CD4-positive, alpha-beta memory T cell (primary cell): ENCODE data around the gene G6PD. TPM values are rescaled to one million over a fixed set of nuclear protein-coding genes. Genes with fewer than 3 reads are reported as not detected.
"Not testable (repeated sequence)": the region's sequence is repeated elsewhere in the genome, so short reads cannot be mapped to it uniquely, and the experiment has no call there.

Experiments used
- CTCF ChIA-PET: fragments of 350-600 bp; sonication (Branson Sonifier 250); formaldehyde crosslinking; loops from one replicate; lab custom pipeline; 2021; ENCODE audit warnings: inconsistent platforms; ENCODE audit not compliant: partially characterized antibody; lab: Charles Lee
- POLR2A ChIA-PET: fragments of 350-600 bp; sonication (Branson Sonifier 250); formaldehyde crosslinking; loops from one replicate; lab custom pipeline; 2021; ENCODE audit not compliant: partially characterized antibody; lab: Charles Lee
- DNase-seq, 5 donors: peaks; one replicate each; pipeline versions ENCODE4 v3.0.0 to v3.0.0-alpha.2; 2020 to 2022; ENCODE audit warnings: mixed read lengths in 1 of 5
- H3K27ac ChIP-seq: one replicate; pipeline ENCODE4 v1.7.0; 2013; ENCODE audit warnings: low read depth, low read length
- H3K27me3 ChIP-seq: 2 replicates; pipeline ENCODE4 v1.7.0; 2013; ENCODE audit warnings: mild to moderate bottlenecking, low read length, moderate library complexity; ENCODE audit not compliant: insufficient read depth
- H3K36me3 ChIP-seq: 2 replicates; pipeline ENCODE4 v1.7.0; 2013; ENCODE audit warnings: mild to moderate bottlenecking, low read length, moderate library complexity; ENCODE audit not compliant: insufficient read depth
- H3K4me1 ChIP-seq: 2 replicates; pipeline ENCODE4 v1.7.0; 2013; ENCODE audit warnings: mild to moderate bottlenecking, low read length, moderate library complexity; ENCODE audit not compliant: insufficient read depth
- H3K4me3 ChIP-seq, 2 donors: one replicate each; pipeline ENCODE4 v1.7.0; 2013; ENCODE audit warnings: low read length in 2 of 2, mild to moderate bottlenecking in 1 of 2
- H3K9me3 ChIP-seq, 2 donors: one replicate each; pipeline ENCODE4 v1.7.0; 2013; ENCODE audit warnings: low read length in 2 of 2, control low read depth in 1 of 2; ENCODE audit not compliant: control insufficient read depth in 1 of 2
- H3K27ac Mint-ChIP-seq, 7 donors: one replicate each; pipeline ENCODE4 v1.8.0; 2020 to 2021; ENCODE audit warnings: mixed read lengths in 7 of 7, mild to moderate bottlenecking in 6 of 7, inconsistent platforms in 3 of 7, moderate library complexity in 3 of 7
- H3K27me3 Mint-ChIP-seq, 2 donors: one replicate each; pipeline ENCODE4 v1.8.0; 2020 to 2021; ENCODE audit warnings: mixed read lengths in 2 of 2
- H3K36me3 Mint-ChIP-seq, 2 donors: one replicate each; pipeline ENCODE4 v1.8.0; 2020 to 2021; ENCODE audit warnings: mixed read lengths in 2 of 2, inconsistent platforms in 1 of 2, mild to moderate bottlenecking in 1 of 2
- H3K4me1 Mint-ChIP-seq, 4 donors: one replicate each; pipeline ENCODE4 v1.8.0; 2020 to 2021; ENCODE audit warnings: mixed read lengths in 4 of 4, mild to moderate bottlenecking in 1 of 4
- H3K4me3 Mint-ChIP-seq, 8 donors: one replicate each; pipeline ENCODE4 v1.8.0; 2020 to 2021; ENCODE audit warnings: mixed read lengths in 8 of 8, mild to moderate bottlenecking in 7 of 8, moderate library complexity in 6 of 8, inconsistent platforms in 3 of 8
- H3K9me3 Mint-ChIP-seq, 8 donors: one replicate each; pipeline ENCODE4 v1.8.0; 2020 to 2021; ENCODE audit warnings: mixed read lengths in 8 of 8, mild to moderate bottlenecking in 5 of 8, inconsistent platforms in 3 of 8, moderate library complexity in 1 of 8
- intact Hi-C: fragments of 100-400 bp; cut with micrococcal nuclease; formaldehyde crosslinking; loops from one replicate; pipeline ENCODE4 v1.15.1; 2023
- polyA plus RNA-seq, 2 donors: library from polyadenylated mRNA; unstranded; fragments of 300-500 nt; fragmentation: Illumina TruSeq; gene quantifications; one replicate each; pipeline ENCODE4 v1.2.3, GENCODE V29; 2021
- total RNA-seq, 2 experiments: library from RNA; stranded (reverse); gene quantifications; one replicate each; pipeline ENCODE4 v1.2.3, GENCODE V29; 2021

The G6PD gene
- total RNA-seq (10 to 100 TPM; 45.4 to 46.0 TPM), polyA plus RNA-seq (1 to 10 TPM; 1.7 to 3.8 TPM)

- no peaks in the 10 kb centered on the region for H3K27me3 ChIP-seq
- peak; percentile 80 to 89 (median 86) for DNase-seq
- Mint-ChIP-seq H3K9me3 (peaks cover 0 to 2% (median 0%) of the 10 kb centered on the region in 8 donors), H3K27me3 (no peaks in the 10 kb centered on the region), H3K4me3 (peak within 1 kb of the TSS; percentile 86 to 94 (median 91)), H3K27ac (peak within 1 kb of the TSS; percentile 83 to 96 (median 94)), H3K36me3 (peaks cover 0 to 27% of the 10 kb centered on the region in 2 donors), H3K4me1 (peaks cover 20 to 57% (median 31%) of the 10 kb centered on the region in 4 donors)
- peak within 1 kb of the TSS; percentile 80 to 83 for H3K4me3 ChIP-seq
- ChIA-PET CTCF (interaction anchor here (1.6 kb wide), 1 partner anchor 148 kb away, joined by 3 read pairs; no protein-coding TSS in a partner anchor), POLR2A (interaction anchor here (0.7 to 2.7 kb wide), 12 partner anchors 11 to 1605 kb away, joined by 3 to 13 read pairs (median 4); partner anchors contain the start of genes DKC1, EMD, RPL10 and SLC10A3)
- peak within 1 kb of the TSS; percentile 97 for H3K27ac ChIP-seq
- peaks cover 49% of the 10 kb centered on the region for H3K4me1 ChIP-seq
- H3K36me3 ChIP-seq: peaks cover 8% of the 10 kb centered on the region
- intact Hi-C loops: no loop called here
- H3K9me3 ChIP-seq: no peaks in the 10 kb centered on the region
Observed at GRCh38 chrX:154546354-154547244, at the start of gene G6PD. Gene G6PD (minus strand): TSS chrX:154546846. CDS start chrX:154546155, 691 bp downstream.

- POLR2A ChIA-PET: no interaction called here
- H3K36me3 Mint-ChIP-seq: no peaks in the 10 kb centered on the region
- no peaks in the 10 kb centered on the region for H3K27me3 Mint-ChIP-seq
- H3K27ac ChIP-seq: no peak overlapping the region
- H3K4me3 ChIP-seq: no peak overlapping the region
- no peaks in the 10 kb centered on the region for H3K9me3 ChIP-seq
- no peak for DNase-seq
- intact Hi-C loops: no loop called here
- no peak overlapping the region for H3K4me3 Mint-ChIP-seq
- H3K27me3 ChIP-seq: no peaks in the 10 kb centered on the region
- H3K27ac Mint-ChIP-seq: no peak overlapping the region
- H3K9me3 Mint-ChIP-seq: peaks cover 0 to 6% (median 2%) of the 10 kb centered on the region in 8 donors
- no peaks in the 10 kb centered on the region for H3K36me3 ChIP-seq
- CTCF ChIA-PET: no interaction called here
- peaks cover 0 to 8% (median 2%) of the 10 kb centered on the region in 4 donors for H3K4me1 Mint-ChIP-seq
- H3K4me1 ChIP-seq: no peaks in the 10 kb centered on the region
Observed at GRCh38 chrX:154595559-154596249, 49.1 kb upstream of the G6PD start.

GRCh38 chrX:154594491-154594890 is 47.8 kb upstream of the G6PD start:
- Mint-ChIP-seq H3K27ac (no peak overlapping the region), H3K36me3 (no peaks in the 10 kb centered on the region), H3K4me1 (peaks cover 0 to 8% (median 2%) of the 10 kb centered on the region in 4 donors), H3K9me3 (peaks cover 0 to 6% (median 2%) of the 10 kb centered on the region in 8 donors), H3K4me3 (peak overlapping the region in 1 of 8 donors; percentile 7), H3K27me3 (no peaks in the 10 kb centered on the region)
- H3K4me3 ChIP-seq: no peak overlapping the region
- no peak overlapping the region for H3K27ac ChIP-seq
- ChIA-PET POLR2A (no interaction called here), CTCF (no interaction called here)
- H3K36me3 ChIP-seq: no peaks in the 10 kb centered on the region
- H3K9me3 ChIP-seq: no peaks in the 10 kb centered on the region
- H3K27me3 ChIP-seq: no peaks in the 10 kb centered on the region
- no peaks in the 10 kb centered on the region for H3K4me1 ChIP-seq
- intact Hi-C loops: no loop called here
- DNase-seq: no peak

GRCh38 chrX:154593201-154593600 is 46.6 kb upstream of the G6PD start:
- Mint-ChIP-seq H3K9me3 (peaks cover 0 to 6% (median 2%) of the 10 kb centered on the region in 8 donors), H3K4me1 (peaks cover 0 to 8% (median 2%) of the 10 kb centered on the region in 4 donors), H3K36me3 (no peaks in the 10 kb centered on the region), H3K27me3 (no peaks in the 10 kb centered on the region), H3K4me3 (no peak overlapping the region), H3K27ac (no peak overlapping the region)
- Histone ChIP-seq H3K4me3 (no peak overlapping the region), H3K27ac (no peak overlapping the region), H3K4me1 (no peaks in the 10 kb centered on the region), H3K27me3 (no peaks in the 10 kb centered on the region), H3K9me3 (no peaks in the 10 kb centered on the region), H3K36me3 (no peaks in the 10 kb centered on the region)
- no peak for DNase-seq
- intact Hi-C loops: no loop called here
- ChIA-PET POLR2A (no interaction called here), CTCF (no interaction called here)

- H3K9me3 Mint-ChIP-seq: peaks cover 0 to 6% (median 2%) of the 10 kb centered on the region in 8 donors
- H3K4me3 Mint-ChIP-seq: no peak overlapping the region
Observed at GRCh38 chrX:154592505-154592904, 45.9 kb upstream of the G6PD start.

GRCh38 chrX:154590415-154590814 is 43.8 kb upstream of the G6PD start:
- H3K9me3 ChIP-seq, intact Hi-C loops, H3K4me3 ChIP-seq, H3K27me3 ChIP-seq, H3K27ac ChIP-seq, H3K36me3 Mint-ChIP-seq, H3K4me1 ChIP-seq, H3K4me3 Mint-ChIP-seq, POLR2A ChIA-PET, H3K27me3 Mint-ChIP-seq, H3K27ac Mint-ChIP-seq, DNase-seq, CTCF ChIA-PET, H3K36me3 ChIP-seq, H3K4me1 Mint-ChIP-seq, H3K9me3 Mint-ChIP-seq: not testable (repeated sequence)

More at GRCh38 chrX:154592505-154592904, 45.9 kb upstream of the G6PD start:
- Mint-ChIP-seq H3K27ac (no peak overlapping the region), H3K4me1 (peaks cover 0 to 8% (median 2%) of the 10 kb centered on the region in 4 donors), H3K27me3 (no peaks in the 10 kb centered on the region), H3K36me3 (no peaks in the 10 kb centered on the region)
- Histone ChIP-seq H3K27ac (no peak overlapping the region), H3K36me3 (no peaks in the 10 kb centered on the region), H3K27me3 (no peaks in the 10 kb centered on the region), H3K4me3 (no peak overlapping the region), H3K4me1 (no peaks in the 10 kb centered on the region), H3K9me3 (no peaks in the 10 kb centered on the region)
- ChIA-PET CTCF (interaction anchor here (1.3 kb wide), 1 partner anchor 248 kb away, joined by 3 read pairs; no protein-coding TSS in a partner anchor), POLR2A (no interaction called here)
- no peak for DNase-seq
- intact Hi-C loops: no loop called here

GRCh38 chrX:154584585-154585183 is 38.0 kb upstream of the G6PD start, which contains the start of gene CTAG1A:
Gene CTAG1A (plus strand): TSS chrX:154585133. CDS start chrX:154585207, 74 bp downstream.
- not testable (repeated sequence) for H3K9me3 Mint-ChIP-seq

More at GRCh38 chrX:154584585-154585183, 38.0 kb upstream of the G6PD start, which contains the start of gene CTAG1A:
- H3K27me3 ChIP-seq, H3K27ac Mint-ChIP-seq, intact Hi-C loops, H3K4me3 Mint-ChIP-seq, H3K4me1 Mint-ChIP-seq, DNase-seq, CTCF ChIA-PET, H3K36me3 ChIP-seq, H3K4me1 ChIP-seq, POLR2A ChIA-PET, H3K9me3 ChIP-seq, H3K27me3 Mint-ChIP-seq, H3K36me3 Mint-ChIP-seq, H3K4me3 ChIP-seq, H3K27ac ChIP-seq: not testable (repeated sequence)
